Measurements from ENCODE around the gene GMCL1.
A peak's percentile ranks its signal among the peaks of the same experiment; 100 is the strongest.
"Not testable (repeated sequence)": the region's sequence is repeated elsewhere in the genome, so short reads cannot be mapped to it uniquely, and the experiment has no call there.

The GMCL1 gene

GRCh38 chr2:69829256-69830044 is at the start of gene GMCL1:
Gene GMCL1 (plus strand): TSS chr2:69829660. CDS start chr2:69829893, 233 bp downstream.
- peak; percentile 95 to 98 for DNase-seq (ENCODE audit: low read depth in 2 of 2)

- DNase-seq (ENCODE audit: low read depth in 2 of 2) = no peak
Observed at GRCh38 chr2:69780921-69781320, 48.5 kb upstream of the GMCL1 start.

- DNase-seq (ENCODE audit: low read depth in 2 of 2) = no peak
Observed at GRCh38 chr2:69781321-69782248, 47.9 kb upstream of the GMCL1 start.

GRCh38 chr2:69784228-69784627 is 45.2 kb upstream of the GMCL1 start:
- no peak for DNase-seq (ENCODE audit: low read depth in 2 of 2)

- no peak for DNase-seq (ENCODE audit: low read depth in 2 of 2)
Observed at GRCh38 chr2:69785358-69785757, 44.1 kb upstream of the GMCL1 start.

GRCh38 chr2:69786052-69786560 is 43.4 kb upstream of the GMCL1 start:
- no peak for DNase-seq (ENCODE audit: low read depth in 2 of 2)

- no peak for DNase-seq (ENCODE audit: low read depth in 2 of 2)
Observed at GRCh38 chr2:69789175-69789721, 40.2 kb upstream of the GMCL1 start.

GRCh38 chr2:69789772-69790600 is 39.5 kb upstream of the GMCL1 start:
- no peak for DNase-seq (ENCODE audit: low read depth in 2 of 2)

- DNase-seq (ENCODE audit: low read depth in 2 of 2) = no peak
Observed at GRCh38 chr2:69790601-69790959, 38.9 kb upstream of the GMCL1 start.

- no peak for DNase-seq (ENCODE audit: low read depth in 2 of 2)
Observed at GRCh38 chr2:69791045-69791444, 38.4 kb upstream of the GMCL1 start.

GRCh38 chr2:69796174-69796573 is 33.3 kb upstream of the GMCL1 start:
- no peak for DNase-seq (ENCODE audit: low read depth in 2 of 2)

- no peak for DNase-seq (ENCODE audit: low read depth in 2 of 2)
Observed at GRCh38 chr2:69797235-69797634, 32.2 kb upstream of the GMCL1 start.

- no peak for DNase-seq (ENCODE audit: low read depth in 2 of 2)
Observed at GRCh38 chr2:69797836-69798289, 31.6 kb upstream of the GMCL1 start.

GRCh38 chr2:69798290-69798908 is 31.1 kb upstream of the GMCL1 start:
- no peak for DNase-seq (ENCODE audit: low read depth in 2 of 2)

- DNase-seq (ENCODE audit: low read depth in 2 of 2) = no peak
Observed at GRCh38 chr2:69798909-69799526, 30.4 kb upstream of the GMCL1 start.

- no peak for DNase-seq (ENCODE audit: low read depth in 2 of 2)
Observed at GRCh38 chr2:69801745-69802290, 27.6 kb upstream of the GMCL1 start.

GRCh38 chr2:69802781-69803367 is 26.6 kb upstream of the GMCL1 start:
- DNase-seq (ENCODE audit: low read depth in 2 of 2) = not testable (repeated sequence)

- no peak for DNase-seq (ENCODE audit: low read depth in 2 of 2)
Observed at GRCh38 chr2:69804416-69804815, 25.0 kb upstream of the GMCL1 start.

GRCh38 chr2:69805887-69806286 is 23.6 kb upstream of the GMCL1 start:
- no peak for DNase-seq (ENCODE audit: low read depth in 2 of 2)
